ENCODE results near the gene MARCHF9.
A peak's percentile ranks its signal among the peaks of the same experiment; 100 is the strongest.

GRCh38 chr12:57803319-57803893 is 48.5 kb downstream of the MARCHF9 start:
- TF ChIP-seq POLR2A (IDR thresholded peaks at IDR 0.05) (no peak), CTCF (IDR thresholded peaks at IDR 0.05) (peak; percentile 49 to 74 (median 50)), EP300 (IDR thresholded peaks at IDR 0.05) (no peak)

All from ovary (tissue), 3 donors.